ENCODE measurements around the gene CCDC71L. TPM values are rescaled to one million over a fixed set of nuclear protein-coding genes. Genes with fewer than 3 reads are reported as not detected.

Gene CCDC71L
- total RNA-seq, 1 experiment from 2014 or later: 21.1 TPM

DNA sequence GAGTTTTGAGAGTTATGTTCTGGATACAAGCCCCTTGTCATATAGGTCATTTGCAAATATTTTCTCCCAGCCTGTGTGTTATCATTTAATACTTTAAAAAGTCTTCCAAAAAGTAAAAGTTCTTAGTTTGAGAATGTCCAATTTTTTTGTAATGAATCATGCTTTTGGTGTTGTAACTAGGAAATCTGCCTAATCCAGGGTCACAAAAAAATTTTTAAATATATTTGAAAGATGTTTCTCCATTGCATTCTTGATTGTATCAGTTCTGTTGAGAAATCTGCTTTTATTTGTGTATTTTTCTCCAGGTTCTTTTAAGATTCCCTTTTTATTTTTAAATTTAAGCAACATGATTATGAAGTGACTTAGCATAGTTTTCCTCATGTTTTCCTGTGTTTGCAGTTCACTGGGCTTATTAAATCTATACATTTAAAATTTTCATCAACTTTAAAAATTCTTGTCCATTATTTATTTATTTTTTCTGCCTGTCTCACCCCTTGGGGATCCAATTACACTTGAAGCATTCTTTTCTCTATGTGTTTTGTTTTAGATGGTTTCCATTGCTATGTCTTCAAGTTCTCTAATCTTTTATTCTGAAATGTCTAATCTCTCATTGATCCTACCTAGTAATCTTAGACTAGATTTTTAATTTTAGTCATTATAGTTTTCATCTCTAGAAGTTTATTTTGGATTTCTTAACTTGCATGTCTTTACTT, 47.0 kb downstream of the CCDC71L start:
- no peak overlapping the region for H3K4me3 ChIP-seq (replicated peaks in 1 of 2; ENCODE audit: low read depth in 1 of 2, low read length in 2 of 2)
- ChIA-PET RAD21 (ENCODE audit: low non-redundant PET in 1 of 2, low total read pairs in 2 of 2, uncharacterized antibody in 2 of 2, unreplicated experiment in 2 of 2) (no interaction called here), CTCF (interaction anchor here (0.6 kb wide), 1 partner anchor 71 kb away, joined by 3 read pairs; no protein-coding TSS in a partner anchor), POLR2A (no interaction called here)
- no peaks in the 10 kb centered on the region for H3K36me3 ChIP-seq (ENCODE audit: control insufficient read depth in 1 of 2, insufficient read depth in 2 of 2, low read length in 2 of 2)
- no peaks in the 10 kb centered on the region for H3K9me3 ChIP-seq (ENCODE audit: control insufficient read depth in 1 of 2, insufficient read depth in 1 of 2, low read depth in 1 of 2, low read length in 2 of 2)
- intact Hi-C loops (cut with micrococcal nuclease): no loop called here
- H4K20me1 ChIP-seq (ENCODE audit: insufficient read depth): no peaks in the 10 kb centered on the region
- H3K27ac ChIP-seq (ENCODE audit: low read depth, low read length): no peak overlapping the region
- H3K4me2 ChIP-seq (ENCODE audit: low read length): no peak overlapping the region
- H3K9me2 ChIP-seq (ENCODE audit: insufficient read depth): no peaks in the 10 kb centered on the region
- H3K4me1 ChIP-seq (ENCODE audit: control insufficient read depth in 1 of 2, insufficient read depth in 2 of 2, low read length in 2 of 2): peaks cover 0 to 15% of the 10 kb centered on the region in 2 experiments; a peak in 1 of 4 replicates
- ATAC-seq (no peak), DNase-seq (ENCODE audit: low read depth, low spot score) (no peak)
- H3K9ac ChIP-seq (ENCODE audit: low read length): no peak overlapping the region
- no peaks in the 10 kb centered on the region for H3K27me3 ChIP-seq (ENCODE audit: insufficient read depth, low read length)
- no TSS peak for BruUV-seq (replicated peaks)
- H2AFZ ChIP-seq (ENCODE audit: low read depth, low read length, poor library complexity, severe bottlenecking): no peak overlapping the region
- TF ChIP-seq, protein P1, sequence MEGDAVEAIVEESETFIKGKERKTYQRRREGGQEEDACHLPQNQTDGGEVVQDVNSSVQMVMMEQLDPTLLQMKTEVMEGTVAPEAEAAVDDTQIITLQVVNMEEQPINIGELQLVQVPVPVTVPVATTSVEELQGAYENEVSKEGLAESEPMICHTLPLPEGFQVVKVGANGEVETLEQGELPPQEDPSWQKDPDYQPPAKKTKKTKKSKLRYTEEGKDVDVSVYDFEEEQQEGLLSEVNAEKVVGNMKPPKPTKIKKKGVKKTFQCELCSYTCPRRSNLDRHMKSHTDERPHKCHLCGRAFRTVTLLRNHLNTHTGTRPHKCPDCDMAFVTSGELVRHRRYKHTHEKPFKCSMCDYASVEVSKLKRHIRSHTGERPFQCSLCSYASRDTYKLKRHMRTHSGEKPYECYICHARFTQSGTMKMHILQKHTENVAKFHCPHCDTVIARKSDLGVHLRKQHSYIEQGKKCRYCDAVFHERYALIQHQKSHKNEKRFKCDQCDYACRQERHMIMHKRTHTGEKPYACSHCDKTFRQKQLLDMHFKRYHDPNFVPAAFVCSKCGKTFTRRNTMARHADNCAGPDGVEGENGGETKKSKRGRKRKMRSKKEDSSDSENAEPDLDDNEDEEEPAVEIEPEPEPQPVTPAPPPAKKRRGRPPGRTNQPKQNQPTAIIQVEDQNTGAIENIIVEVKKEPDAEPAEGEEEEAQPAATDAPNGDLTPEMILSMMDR (IDR thresholded peaks at IDR 0.05 in 2 of 3, conservative IDR thresholded peaks at IDR 0.05 in 1 of 3; ENCODE audit: borderline replicate concordance in 1 of 3, insufficient read depth in 1 of 3, low read depth in 2 of 3, low read length in 2 of 3): no peak
- TF ChIP-seq, protein P2, sequence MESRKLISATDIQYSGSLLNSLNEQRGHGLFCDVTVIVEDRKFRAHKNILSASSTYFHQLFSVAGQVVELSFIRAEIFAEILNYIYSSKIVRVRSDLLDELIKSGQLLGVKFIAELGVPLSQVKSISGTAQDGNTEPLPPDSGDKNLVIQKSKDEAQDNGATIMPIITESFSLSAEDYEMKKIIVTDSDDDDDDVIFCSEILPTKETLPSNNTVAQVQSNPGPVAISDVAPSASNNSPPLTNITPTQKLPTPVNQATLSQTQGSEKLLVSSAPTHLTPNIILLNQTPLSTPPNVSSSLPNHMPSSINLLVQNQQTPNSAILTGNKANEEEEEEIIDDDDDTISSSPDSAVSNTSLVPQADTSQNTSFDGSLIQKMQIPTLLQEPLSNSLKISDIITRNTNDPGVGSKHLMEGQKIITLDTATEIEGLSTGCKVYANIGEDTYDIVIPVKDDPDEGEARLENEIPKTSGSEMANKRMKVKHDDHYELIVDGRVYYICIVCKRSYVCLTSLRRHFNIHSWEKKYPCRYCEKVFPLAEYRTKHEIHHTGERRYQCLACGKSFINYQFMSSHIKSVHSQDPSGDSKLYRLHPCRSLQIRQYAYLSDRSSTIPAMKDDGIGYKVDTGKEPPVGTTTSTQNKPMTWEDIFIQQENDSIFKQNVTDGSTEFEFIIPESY (IDR thresholded peaks at IDR 0.05; ENCODE audit: extremely low read depth, insufficient replicate concordance, low read length): no peak
- no peak for TF ChIP-seq JUND (IDR thresholded peaks at IDR 0.05)
- H3K79me2 ChIP-seq (ENCODE audit: insufficient read depth, low read length): no peaks in the 10 kb centered on the region

Measured in HCT116 (cell line).